GM12872 (cell line): Measurements from ENCODE around the gene RMND1.

Experiments used
- TF ChIP-seq, protein P1 (sequence below): IDR thresholded peaks from 3 replicates; pipeline ENCODE4 v1.5.1; 2011; ENCODE audit warnings: low read depth, mild to moderate bottlenecking, low read length, moderate library complexity; ENCODE audit not compliant: insufficient read depth

The RMND1 gene

DNA sequence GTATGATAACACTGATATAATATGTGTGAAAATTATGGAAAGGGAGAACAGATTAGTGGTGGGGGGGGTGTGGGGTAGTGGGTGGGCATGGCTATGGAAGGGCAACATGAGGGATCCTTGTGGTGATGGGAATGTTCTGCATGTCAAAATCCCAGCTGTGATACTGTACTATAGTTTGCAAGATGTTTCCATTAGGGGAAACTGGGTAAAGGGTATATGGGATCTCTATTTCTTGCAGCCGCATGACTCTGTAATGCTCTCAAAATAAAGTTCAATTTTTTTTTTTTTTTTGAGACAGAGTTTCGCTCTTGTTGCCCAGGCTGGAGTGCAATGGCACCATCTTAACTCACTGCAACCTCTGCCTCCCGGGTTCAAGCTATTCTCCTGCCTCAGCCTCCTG is 74.8 kb downstream of the RMND1 start:
- TF ChIP-seq, protein P1, sequence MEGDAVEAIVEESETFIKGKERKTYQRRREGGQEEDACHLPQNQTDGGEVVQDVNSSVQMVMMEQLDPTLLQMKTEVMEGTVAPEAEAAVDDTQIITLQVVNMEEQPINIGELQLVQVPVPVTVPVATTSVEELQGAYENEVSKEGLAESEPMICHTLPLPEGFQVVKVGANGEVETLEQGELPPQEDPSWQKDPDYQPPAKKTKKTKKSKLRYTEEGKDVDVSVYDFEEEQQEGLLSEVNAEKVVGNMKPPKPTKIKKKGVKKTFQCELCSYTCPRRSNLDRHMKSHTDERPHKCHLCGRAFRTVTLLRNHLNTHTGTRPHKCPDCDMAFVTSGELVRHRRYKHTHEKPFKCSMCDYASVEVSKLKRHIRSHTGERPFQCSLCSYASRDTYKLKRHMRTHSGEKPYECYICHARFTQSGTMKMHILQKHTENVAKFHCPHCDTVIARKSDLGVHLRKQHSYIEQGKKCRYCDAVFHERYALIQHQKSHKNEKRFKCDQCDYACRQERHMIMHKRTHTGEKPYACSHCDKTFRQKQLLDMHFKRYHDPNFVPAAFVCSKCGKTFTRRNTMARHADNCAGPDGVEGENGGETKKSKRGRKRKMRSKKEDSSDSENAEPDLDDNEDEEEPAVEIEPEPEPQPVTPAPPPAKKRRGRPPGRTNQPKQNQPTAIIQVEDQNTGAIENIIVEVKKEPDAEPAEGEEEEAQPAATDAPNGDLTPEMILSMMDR, result no peak

DNA sequence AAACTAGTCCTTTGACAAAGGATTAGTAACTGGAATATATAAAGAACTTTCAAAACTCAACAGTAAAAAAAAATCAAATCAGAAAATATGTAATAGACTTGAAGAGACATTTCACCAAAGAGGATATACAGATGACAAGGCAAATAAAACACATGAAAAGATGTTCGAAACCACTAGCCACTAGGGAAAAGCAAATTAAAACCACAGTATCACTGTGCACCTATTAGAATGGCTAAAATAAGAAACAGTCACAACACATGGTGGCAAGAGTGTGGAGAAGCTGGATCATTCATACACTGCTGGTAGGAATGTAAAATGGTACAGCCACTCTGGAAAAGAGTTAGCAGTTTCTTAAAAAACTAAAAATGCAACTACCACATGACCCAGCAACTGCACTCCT is 75.5 kb downstream of the RMND1 start:
- TF ChIP-seq, protein P1, result no peak

DNA sequence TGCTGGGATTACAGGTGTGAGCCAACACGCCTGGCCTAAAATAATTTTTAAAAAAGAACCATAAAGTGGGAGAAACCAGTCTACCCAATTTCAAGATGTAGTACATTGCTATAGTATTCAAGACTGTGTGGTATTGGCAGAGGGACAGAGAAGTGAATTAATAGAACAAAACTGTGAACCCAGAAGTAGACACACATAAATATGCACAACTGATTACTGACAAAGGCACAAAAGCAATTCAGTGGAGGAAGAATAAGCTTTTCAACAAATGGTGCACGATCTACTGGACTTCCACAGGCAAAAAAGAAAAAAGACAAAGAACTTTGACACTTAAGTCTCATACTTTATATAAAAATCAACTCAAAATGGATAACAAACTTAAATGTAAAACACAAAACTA is 76.1 kb downstream of the RMND1 start:
- TF ChIP-seq, protein P1, result no peak

- TF ChIP-seq, protein P1, result no peak
Observed at GRCh38 chr6:151374036-151374683, 77.8 kb downstream of the RMND1 start.

DNA sequence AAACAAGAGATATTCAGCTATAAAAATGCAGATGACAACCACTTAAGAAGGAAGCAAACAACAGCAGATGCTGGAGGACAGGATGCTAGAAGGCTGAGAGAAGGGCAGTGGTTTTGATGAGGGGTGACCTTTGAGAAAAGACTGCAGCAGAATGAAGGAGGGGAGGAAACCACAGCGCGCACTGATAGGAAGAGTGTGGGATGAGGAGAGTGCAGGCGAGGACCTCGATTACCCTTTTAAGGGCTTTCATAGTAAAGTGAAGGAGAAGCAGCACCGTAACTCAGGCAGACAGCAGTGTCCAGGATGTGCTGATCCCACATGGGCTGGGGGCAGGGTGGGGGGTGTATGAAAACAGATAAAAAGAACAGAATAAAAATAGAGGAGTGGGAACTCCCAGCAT is 79.8 kb downstream of the RMND1 start:
- TF ChIP-seq, protein P1, result no peak

DNA sequence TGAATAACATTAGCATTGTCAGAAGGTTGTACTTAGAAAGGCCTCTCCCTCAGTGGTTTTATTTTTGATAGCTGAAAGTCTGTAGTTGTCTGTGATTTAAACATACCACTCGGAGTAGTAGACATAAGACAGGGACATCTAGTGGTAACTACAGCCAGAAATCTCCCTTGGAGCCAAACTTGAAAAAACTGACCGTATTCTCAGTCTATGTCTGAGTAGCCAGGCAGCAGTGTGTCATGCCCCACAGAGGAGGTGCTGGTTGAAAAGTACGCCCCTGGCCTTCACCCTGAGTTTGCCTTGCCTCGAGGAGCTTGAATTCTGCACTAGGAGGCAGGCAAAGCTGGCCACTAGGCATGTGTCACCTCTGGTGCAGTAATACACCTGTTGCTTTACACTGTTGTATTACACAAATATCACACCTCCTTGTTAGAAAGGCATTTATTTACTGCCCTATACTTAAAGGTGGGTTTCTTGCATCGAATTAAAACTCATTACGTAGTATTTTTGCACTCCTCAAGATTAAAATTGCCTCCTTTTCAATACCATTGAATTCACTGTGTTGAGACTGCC is 81.3 kb downstream of the RMND1 start:
- TF ChIP-seq, protein P1, result no peak

DNA sequence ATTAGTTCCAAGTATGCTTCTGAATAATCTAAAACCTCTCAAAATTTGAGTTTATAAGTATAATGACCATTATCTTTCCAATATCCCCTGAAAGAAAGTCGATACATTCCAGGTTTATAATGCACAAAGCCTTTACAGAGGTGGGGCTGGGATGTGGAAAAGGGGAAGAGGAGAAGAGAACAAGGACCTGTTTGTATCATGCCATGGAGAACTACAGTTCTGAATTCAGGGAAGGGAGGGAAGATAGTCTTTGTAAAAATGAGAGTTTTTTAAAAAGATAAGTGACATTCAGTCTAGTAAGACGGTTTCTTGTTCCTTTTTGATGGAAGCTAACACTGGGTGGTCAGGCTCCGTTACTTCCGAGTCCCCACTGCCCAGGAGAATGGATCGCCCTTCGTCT is 86.7 kb downstream of the RMND1 start:
- TF ChIP-seq, protein P1, result no peak
